Activated CD8-positive, alpha-beta memory T cell treated with anti-CD3 and anti-CD28 coated beads, Interleukin-2, amount 50 U/mL, for 1 hour (primary cell): Measurements from ENCODE around the gene SRCIN1.
"Not testable (repeated sequence)": the region's sequence is repeated elsewhere in the genome, so short reads cannot be mapped to it uniquely, and the experiment has no call there.

Experiments
- DNase-seq: peaks from one replicate; pipeline ENCODE4 v3.0.0-alpha.2; 2020; ENCODE audit errors: extremely low read depth

Gene SRCIN1, protein sequence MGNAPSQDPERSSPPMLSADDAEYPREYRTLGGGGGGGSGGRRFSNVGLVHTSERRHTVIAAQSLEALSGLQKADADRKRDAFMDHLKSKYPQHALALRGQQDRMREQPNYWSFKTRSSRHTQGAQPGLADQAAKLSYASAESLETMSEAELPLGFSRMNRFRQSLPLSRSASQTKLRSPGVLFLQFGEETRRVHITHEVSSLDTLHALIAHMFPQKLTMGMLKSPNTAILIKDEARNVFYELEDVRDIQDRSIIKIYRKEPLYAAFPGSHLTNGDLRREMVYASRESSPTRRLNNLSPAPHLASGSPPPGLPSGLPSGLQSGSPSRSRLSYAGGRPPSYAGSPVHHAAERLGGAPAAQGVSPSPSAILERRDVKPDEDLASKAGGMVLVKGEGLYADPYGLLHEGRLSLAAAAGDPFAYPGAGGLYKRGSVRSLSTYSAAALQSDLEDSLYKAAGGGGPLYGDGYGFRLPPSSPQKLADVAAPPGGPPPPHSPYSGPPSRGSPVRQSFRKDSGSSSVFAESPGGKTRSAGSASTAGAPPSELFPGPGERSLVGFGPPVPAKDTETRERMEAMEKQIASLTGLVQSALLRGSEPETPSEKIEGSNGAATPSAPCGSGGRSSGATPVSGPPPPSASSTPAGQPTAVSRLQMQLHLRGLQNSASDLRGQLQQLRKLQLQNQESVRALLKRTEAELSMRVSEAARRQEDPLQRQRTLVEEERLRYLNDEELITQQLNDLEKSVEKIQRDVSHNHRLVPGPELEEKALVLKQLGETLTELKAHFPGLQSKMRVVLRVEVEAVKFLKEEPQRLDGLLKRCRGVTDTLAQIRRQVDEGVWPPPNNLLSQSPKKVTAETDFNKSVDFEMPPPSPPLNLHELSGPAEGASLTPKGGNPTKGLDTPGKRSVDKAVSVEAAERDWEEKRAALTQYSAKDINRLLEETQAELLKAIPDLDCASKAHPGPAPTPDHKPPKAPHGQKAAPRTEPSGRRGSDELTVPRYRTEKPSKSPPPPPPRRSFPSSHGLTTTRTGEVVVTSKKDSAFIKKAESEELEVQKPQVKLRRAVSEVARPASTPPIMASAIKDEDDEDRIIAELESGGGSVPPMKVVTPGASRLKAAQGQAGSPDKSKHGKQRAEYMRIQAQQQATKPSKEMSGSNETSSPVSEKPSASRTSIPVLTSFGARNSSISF

DNA sequence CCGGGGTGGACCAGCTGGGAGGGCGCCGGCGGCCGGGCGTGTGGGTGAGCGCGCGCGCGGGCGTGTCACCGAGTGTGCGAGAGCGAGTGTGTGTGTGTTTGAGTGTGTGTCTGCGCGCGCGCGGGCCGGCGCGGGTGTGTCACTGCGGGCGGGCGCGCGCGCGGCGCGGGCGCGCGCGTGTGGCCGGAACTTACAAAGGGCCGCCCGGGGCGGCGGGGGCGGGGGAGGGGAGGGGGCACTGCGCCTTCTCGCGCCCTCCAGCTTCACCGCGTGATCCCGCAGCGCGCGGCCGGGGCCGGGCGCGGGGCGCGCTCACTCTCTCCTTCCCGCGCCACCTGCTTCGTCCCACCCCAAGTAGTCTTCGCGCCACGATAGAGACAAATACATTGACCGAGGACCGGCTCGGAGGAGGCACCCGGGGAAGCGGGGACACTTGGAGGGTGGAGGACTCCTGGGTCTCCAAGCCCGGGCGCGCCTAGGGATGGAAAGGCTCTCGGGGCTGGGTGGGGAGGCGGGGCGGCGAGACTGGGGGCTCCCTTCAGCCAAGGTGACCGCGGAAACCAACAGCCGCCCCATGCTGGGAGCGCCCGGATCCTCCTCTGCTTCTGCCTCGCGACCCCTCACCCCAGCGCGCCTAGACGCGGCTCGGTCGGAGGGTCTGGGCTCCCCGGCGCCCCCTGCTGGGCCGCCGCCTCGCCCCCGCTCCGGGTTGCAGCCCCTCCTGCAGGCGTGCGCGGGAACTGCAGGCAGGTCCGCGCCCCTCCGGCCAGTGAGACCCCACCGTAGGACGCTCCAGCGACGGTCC, at the start of gene SRCIN1:
TSS of gene SRCIN1 (minus strand) at position 112 of the 805 bp plus-strand sequence. CDS start 247 bp downstream, outside the sequence.
- DNase-seq = no peak

DNA sequence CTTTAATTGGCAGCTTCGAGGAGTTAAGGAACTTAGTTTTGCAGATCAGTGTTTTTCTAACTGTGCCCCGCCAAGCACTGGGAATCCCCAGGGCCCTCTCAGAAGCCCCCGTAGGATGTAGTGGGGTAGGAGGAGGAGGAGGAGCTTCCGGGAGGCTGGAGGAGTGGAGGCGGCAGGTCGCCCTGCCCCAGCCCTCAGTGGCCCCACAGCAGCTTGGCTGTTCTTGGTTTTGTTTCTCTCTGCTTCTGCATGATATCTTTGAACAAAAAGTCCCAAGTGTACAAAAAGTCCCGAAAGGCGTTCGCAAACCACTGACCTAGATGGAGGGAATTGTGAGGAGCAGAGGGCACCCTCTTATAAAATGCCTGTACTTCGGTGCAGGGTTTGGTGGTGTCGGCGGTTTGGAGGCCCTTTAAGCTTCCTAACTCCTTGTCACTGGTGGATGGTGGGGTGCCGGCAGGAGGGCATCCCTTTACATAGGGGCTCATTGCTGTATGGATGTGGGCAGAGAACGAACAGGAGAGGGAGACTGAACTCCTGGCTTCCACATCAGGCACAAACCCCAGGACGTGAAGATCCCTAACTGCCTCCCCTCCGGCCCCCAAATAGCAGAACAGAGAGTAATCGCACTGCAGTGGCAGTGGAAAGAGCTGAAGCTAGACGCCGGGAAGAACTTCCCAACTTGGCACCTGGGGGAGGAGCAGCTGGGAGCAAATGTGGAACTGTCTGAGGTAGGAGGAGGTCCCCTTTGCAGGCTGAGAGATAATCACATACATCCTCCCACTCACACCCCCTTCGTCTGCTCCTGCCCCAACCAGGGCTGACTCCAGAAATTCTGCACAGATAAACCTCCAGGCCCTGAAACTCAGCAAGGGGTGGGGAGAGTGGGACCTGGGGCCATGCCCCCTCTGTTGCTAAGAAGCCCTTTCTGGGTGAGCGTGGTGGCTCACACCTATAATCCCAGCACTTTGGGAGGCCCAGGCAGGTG, 49.0 kb upstream of the SRCIN1 start:
- no peak for DNase-seq

DNA sequence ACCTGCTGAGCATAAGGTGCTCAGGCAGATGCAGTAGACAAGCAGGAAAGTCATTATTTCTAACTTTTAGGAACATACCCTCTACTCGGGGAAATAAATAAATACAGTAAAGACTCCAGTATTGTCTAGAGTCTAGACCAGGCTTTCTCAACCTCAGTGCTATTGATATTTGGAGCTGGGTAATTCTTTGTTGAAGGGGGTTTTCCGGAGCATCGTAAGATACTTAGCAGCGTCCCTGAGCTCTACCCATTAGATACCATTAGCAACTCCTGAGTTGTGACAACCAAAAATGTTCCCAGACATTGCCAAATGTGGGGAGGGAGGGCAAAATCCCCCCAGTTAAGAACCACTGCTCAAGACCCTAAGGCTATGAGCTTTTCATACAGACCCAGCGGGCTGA, 47.9 kb upstream of the SRCIN1 start:
- no peak for DNase-seq

DNA sequence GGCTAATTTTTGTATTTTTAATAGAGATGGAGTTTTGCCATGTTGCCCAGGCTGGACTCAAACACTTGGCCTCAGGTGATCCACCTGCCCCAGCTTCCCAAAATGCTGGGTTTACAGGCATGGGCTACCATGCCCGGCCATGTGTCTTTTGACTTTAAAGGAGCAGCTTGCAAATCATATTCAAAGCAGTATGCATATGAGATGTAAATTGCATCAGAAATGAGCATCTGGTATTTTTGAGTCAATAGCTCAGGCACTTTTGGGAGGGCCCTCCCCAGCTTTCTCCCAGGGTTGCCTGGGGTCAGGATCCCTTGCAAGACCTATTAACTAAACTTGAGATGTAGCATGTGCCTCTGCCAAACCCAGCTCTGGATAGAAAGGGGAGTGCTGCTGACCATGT, 47.5 kb upstream of the SRCIN1 start:
- DNase-seq = no peak

DNA sequence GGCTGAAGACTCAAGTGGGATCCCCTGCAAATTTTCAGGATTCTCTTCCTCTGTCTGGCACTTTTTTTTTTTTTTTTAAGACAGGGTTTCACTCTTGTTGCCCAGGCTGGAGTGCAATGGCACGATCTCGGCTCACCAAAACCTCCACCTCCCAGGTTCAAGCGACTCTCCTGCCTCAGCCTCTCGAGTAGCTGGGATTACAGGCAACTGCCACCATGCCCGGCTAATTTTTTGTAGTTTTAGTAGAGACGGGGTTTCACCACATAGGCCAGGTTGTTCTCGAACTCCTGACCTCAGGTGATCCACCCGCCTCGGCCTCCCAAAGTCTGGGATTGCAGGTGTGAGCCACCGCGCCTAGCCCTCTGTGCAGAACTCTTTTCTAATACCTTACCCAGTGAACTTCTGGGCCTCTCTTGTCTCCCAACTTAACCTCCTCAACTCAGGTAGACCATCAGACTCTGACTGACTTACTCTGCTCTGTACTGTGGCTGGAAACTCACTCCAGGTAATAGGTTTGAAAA, 45.0 kb upstream of the SRCIN1 start:
- DNase-seq = not testable (repeated sequence)

DNA sequence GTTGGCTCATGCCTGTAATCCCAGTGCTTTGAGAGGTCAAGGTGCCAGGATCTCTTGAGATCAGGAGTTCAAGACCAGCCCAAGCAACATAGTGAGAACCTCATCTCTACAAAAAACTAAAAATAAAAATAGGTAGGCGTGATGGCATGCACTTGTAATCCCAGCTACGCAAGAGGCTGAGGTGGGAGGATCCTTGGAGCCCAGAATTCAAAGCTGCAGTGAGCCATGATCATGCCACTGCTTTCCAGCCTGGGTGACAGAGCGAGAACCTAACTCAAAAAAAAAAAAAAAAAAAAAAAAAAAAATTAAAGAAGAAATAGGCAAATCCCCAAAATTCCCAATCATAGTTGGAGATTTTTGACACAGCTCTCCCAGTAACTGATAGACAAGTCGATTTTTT, 32.2 kb upstream of the SRCIN1 start:
- DNase-seq = no peak

DNA sequence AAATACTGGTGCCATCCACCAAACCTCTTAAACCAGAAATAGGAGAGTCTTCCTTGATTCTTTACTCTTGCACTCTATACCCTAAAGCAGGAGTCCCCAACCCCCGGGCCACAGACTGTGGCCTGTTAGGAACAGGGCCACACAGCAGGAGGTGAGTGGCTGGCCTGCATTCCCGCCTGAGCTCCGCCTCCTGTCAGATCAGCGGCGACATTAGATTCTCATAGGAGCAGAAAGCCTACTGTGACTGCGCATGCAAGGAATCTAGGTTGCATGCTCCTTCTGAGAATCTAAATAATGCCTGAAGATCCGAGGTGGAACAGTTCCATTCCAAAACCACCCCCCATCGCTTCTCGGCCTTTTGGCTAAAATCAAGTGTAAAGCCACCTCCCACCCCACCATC, 30.3 kb upstream of the SRCIN1 start:
- DNase-seq = no peak

DNA sequence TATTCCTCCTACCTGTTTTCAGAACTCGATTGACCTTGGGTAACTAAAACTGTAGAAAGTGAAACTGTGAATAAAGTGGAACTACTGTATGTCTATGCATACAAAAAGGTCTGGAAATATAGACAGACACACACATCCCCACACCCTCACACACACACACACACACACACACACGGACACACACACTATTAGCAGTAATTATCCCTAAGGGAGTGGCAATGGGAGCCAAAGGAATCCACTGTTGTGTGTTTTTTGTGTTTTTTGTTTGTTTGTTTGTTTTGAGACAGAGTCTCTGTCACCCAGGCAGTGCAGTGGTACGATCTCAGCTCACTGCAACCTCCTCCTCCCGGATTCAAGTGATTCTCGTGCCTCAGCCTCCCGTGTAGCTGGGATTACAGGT, 26.6 kb upstream of the SRCIN1 start:
- no peak for DNase-seq

DNA sequence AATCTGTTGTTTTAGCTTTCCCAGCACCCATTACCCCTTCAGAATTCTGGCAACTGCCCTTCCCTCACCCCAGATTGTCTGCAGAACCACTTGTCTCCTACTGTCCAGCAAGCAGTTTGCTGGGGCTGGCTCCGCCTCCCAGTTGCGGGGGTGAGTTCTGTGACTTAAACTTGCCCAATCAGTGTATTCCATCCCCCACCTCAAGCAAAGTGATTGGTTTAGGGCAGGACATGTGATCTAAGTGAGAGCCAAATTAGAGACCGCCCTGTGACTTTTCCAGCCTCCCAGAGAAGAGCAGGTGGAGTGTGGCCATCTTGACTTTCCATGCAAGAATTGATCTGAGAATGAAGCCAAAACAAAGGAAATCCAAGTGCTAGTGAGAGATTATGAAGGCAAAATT, 22.7 kb upstream of the SRCIN1 start:
- no peak for DNase-seq

DNA sequence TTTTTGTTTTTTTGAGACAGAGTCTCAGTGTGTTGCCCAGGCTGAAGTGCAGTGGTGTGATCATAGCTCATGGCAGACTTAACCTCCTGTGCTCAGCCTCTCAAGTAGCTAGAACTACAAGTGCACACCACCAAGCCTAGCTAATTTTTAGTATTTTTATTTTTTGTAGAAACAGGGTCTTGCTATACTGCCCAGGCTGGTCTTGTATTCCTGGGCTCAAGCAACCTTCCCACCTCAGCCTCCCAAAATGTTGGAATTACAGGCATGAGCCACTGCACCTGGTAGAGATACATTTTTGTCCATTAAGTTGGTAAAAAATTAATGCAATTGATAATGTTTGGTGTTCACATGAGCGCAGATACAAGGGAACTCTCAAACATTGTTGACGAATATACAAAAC, 22.2 kb upstream of the SRCIN1 start:
- DNase-seq = no peak

DNA sequence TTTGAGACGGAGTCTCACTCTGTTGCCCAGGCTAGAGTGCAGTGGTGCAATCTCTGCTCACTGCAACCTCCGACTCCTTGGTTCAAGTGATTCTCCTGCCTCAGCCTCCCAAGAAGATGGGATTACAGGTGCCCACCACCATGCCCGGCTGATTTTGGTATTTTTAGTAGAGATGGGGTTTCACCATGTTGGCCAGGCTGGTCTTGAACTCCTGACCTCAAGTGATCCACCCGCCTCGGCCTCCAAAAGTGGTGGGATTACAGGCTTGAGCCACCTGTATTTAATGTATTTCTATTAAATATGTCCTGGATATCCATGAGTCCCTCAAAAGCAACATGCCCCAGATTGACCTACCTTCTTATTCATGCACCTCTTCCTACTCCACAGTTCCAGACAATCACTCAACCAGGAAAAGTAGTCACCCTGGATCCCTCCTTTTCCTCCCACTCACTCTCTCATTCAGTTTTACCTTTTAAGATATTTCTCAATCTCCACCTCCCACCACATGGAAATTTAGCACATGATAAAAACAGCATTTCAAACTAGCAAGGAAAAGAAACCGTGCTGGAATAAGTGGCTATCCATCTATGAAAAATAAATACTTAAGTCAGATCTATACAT, 21.0 kb upstream of the SRCIN1 start:
- DNase-seq = not testable (repeated sequence)

DNA sequence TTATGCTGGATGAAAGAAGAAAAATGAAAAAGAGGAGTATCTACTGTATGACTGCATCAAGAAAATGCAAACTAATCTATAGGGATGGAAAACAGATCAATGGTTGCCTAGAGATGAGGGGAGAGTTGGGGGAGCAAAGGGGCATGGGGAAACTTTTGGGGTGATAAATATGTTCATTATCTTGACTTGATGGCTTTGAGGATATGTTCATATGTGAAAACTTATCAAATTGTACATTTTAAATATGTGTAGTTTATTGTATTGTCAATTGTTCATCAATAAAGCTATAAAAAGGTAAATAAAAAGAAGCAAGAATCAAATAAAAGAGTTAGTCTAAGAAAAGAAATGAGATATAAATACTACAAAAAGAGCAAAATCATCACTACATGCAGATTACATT, 19.7 kb upstream of the SRCIN1 start:
- DNase-seq = no peak

DNA sequence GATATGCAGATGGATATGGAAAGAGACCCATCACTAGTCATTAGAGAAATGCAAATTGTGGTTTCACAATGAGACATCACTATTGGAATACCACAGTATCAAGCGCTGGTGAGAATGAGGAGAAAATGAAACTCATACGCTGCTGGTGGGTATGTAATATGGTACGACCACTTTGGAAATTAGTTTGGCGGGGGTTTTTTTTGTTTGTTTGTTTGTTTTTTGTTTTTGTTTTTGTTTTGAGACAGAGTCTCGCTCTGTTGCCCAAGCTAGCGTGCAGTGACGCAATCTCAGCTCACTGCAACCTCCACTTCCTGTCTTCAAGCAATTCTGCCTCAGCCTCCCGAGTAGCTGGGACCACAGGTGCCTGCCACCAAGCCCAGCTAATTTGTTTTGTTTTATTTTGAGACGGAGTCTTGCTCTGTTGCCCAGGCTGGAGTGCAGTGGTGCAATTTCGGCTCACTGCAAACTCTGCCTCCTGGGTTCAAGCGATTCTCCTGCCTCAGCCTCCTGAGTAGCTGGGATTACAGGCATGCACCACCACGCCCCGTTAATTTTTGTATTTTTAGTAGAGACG, 19.1 kb upstream of the SRCIN1 start:
- not testable (repeated sequence) for DNase-seq

DNA sequence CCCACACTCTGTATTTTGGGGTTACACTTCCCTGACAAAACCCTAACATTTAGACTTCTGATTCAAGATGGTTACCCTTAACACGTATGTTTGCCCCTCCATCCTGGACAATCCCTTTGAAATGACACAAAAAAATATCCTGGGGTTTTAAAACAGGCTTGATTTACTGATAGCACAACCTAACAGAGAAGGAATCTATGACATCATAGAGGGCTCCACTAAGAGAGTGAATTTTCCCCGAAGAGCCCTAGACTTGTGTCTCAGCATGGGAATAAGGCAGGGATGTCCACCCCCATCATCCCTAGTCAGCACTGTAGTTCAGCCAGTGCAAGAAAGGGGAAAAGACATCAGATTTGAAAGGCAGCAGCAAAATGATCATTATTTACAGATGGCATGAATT, 15.8 kb upstream of the SRCIN1 start:
- DNase-seq = no peak

DNA sequence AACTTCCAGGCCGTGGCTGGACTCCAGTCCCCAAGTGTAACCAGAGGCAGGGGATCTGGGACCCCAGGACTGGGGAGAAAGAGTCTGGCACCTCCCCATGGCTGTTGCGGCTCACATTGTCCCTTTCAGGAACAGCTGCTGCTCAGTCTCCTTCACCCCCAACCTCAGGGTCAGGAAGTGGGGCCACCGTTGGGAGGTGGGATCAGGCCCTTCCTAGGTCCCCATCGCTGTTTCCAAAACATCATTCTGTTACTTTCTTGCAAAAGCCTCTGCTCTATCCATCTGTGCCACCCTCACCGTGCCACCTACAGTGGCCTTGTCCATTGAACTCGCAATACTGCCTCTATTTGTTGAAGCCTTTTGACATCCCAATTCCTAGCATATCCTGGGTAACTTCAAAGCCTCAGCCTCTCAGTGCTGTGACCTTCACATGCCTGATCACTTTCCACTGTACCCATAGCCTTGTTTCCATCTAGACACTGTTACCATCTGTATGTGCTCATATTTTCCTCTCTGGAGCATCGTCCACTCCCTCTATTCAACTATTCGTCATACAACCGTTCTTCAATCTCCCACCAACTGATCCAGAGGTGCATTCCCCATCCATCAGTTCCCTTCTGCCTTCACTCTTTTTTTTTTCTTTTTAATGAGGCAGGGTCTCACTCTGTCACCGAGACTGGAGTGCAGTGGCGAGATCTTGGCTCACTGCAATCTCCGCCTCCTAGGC, 15.0 kb upstream of the SRCIN1 start:
- DNase-seq = no peak

DNA sequence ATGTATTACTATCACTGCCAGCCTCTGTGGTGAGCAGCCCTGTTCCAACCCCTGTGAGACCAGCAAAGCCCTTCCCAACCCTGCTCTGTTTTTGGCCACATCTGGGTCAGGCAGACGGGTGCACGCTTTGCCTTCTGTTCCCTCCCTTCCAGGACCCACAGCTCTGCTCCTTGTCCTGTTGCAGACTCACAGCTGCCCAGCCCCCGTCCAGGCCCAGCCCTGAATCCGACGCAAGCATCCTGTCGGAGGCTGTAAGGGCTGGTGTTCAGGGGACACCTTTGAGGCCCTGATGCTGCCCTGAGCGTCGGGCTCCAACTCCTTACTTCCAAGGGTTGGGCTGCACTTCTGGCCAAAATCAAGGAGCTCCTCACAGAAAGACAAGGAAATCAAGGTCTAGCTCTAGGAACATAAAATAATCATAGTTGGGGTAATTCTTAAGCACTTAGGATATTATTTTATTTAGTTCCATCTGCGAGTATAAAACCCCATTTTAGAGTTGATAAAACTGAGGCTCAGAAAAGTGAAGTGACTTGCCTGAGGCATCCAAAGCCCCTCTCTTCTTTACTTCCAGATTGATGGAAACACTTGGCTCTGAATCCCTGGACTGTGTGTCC, 14.3 kb upstream of the SRCIN1 start:
- no peak for DNase-seq

DNA sequence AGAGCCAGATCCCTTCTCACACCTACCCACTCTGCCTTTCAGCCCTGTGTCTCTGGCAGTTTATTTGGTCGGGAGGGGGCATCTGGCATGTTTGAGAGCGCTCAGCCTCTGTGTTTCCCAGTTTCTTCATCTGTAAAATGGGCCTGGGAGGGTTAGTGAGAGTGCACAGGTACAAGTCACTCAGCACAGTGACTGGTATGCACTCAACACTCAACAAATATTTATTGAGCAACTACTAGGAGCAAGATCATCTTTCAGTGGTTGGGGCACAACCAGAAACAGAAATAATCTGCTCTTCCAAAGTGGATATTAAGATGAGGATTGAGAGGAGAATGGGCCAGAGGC, 13.7 kb upstream of the SRCIN1 start:
- no peak for DNase-seq
